Cortex of kidney (tissue), 1 donor: ENCODE measurements around the gene NELL2.

Experiments
- DNase-seq: peaks from one replicate; lab custom pipeline; 2025; lab: John Stamatoyannopoulos, UW

NELL2 gene

DNA sequence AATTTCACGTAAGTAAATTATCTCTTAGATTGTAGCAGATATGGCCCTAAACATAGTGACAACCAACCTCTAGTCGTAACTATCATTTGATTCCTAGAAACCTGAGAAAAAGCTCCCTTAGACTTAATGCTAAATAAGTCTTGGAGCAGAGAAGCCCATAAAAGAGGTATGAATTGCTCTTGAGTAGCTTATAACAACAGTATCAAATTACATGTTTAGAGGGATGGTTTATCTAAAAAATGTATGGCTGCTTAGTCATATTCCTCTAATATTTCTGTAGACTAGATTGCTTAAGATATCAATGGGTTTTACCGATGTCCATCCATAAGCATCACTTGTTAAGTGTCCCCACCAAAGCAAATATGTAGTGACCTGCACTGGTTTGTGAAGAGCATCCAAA, 259.7 kb downstream of the NELL2 start:
- DNase-seq = no peak

DNA sequence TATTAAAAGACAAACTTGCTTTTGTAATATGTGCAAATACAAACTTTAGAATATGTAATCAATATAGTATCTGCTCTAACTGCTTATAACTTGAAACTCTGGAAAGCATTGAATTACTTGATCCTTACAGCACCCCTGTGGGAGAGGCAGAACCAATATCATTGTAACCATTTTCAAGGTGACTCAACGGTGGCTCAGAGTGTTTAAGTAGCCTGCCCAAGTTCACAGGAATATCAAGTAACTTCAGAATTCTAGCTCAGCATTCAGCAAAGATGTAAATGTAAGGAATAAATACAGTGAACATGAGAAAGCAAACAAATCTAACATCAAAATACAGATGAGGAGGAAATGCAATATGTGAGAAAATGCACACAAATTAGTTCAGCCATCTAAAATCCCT, 264.6 kb downstream of the NELL2 start:
- DNase-seq = no peak

DNA sequence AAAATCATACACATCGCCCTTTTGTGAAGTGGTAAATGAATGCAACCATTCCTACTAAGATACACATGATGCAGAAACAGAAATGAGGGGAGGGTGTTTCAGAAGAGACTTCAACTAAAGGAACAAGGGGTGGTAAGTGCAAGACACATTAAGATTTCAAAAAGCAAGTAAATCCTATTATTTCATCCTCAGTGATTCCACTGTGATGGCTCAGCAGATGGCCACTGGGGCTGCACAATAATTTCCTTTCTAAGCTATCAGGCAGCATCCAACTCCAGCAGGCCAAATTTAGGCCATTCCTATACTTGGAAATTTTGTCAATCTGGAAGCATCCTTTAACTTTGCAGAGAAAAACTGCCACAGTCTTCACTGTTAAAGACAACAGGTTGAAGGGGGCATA, 272.4 kb downstream of the NELL2 start:
- no peak for DNase-seq

DNA sequence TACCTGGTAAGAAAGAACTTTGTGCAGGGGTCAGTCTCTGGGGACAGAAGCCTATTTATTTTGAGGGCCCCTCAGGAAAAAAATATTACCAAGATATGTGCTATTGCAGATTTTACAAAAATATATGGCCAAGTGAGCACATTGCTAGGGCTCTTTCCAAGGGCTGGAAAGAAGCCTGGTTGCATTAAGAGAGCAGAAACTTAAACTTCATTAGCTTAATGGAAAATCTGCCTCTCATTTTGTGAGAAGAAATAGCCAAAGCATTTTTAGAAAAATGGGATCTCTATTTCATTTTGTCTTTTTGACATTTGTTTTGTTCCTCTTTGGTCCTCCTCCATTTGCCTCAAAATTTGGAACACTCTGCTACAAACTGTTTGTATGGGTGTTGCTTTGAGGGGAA, 283.5 kb downstream of the NELL2 start:
- no peak for DNase-seq

DNA sequence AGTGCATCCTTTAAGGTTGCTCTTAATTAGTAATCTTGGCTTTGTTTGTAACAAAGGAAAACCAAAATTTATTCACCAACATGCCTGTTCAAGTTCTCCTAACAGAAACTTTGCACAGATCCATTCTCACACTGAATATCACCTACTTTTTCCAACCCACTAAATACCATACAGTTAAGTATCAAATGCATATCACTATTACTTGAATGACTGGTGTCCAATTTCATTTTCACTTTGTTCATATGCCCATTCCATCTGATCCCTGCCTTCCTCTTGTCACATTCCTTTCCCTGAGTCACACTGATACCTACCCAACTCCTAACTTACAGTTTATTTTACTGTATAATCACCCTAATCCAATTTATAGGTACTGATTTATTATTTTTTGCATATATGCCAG, 286.4 kb downstream of the NELL2 start:
- DNase-seq = no peak

DNA sequence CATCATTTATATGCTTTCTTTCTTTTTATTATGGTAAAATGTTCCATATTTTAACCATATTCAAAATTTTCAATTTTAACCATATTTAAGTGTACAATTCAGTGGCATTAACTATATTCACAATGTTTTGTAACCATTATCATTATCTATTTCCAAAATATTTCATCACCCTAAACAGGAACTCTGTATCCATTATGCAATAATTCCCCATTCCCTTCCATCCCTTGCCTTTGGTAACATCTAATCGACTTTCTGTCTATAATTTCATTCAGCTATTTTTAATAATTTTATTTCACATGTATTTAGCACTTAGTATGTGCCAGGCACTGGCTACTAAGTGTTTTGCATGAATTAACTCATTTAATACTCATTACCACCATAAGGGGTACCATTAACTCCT, 287.5 kb downstream of the NELL2 start:
- no peak for DNase-seq

DNA sequence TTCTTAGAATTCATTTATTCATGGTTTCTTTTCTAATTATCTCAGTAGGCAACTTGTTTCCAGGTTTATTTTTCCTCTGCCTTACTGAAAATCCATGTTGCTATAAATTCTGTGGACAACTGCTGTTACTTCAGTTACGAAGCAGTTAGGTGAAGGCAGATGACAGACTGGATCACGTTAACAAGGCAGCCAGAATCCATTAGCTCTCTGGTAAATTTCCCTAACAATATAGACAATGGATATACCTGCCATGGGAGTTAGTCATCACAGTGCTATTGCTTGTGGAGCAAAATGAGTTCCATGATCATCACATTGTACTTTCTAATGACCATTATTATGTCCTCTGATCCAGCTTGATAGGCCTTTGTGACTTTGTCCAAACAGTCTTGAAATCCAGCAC, 291.5 kb downstream of the NELL2 start:
- DNase-seq = no peak

DNA sequence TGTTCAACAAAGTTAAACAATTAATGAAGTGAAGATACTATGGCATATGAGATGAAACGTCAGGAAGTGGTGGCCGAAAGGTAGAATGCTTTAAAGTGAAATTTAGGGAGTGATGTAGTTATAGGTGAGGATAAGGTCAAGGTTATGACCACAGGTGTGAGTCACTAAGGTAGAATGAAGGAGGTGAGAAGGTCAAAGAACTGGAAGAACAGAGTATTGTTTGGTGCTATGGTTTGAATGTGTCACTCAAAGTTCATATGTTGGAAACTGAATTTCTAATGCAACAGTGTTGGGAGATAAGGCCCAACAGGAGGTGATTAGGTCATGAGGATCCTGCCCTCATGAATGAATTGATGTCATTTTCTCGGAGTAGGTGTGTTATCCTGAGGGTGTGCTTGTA, 293.6 kb downstream of the NELL2 start:
- DNase-seq = no peak

DNA sequence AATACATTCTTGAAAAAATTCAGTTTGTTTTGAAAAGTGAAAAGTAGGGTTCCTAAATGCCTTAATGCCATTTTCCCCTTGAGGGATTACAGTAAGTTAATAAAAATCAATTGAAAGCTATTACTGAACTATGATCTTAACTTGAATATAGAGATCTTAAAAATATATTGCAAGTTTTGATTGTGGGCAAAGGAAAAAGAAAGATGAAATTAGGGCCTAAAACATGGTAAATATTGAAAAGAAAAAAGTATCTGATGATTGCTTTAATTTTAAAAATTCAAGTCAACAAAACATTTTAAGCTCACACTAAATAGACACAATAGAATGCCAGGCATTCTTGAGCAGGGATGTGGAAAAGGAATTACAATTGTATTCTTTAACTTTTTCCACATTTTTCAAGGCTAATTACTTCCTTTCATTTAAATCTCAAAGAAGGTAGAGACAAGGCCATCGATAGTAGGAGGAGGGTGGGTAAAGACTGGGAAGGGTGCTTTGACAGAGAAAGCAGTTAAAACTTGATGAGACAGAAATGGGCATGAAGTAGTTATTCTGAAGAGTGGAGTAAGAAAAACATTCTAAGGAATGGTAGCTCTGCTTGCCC, 294.4 kb downstream of the NELL2 start:
- DNase-seq = no peak

DNA sequence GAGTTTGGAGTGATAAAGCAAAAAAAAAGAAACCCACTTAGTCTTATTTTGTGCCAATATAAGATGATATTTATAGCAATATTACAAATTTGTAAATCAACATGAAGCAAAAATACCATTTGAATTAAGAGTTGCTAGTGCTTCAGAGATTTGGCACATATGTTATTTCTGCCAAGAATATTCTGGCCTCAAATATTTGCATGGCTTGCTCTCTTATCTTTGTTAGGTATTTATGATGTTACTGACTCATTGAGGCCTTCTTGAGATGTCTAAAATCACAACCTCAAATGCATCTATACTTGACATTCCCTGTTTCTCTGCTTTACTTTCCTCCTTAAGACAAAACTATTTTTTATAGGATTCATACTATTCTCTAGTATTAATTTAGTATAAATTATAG, 301.5 kb downstream of the NELL2 start:
- no peak for DNase-seq

DNA sequence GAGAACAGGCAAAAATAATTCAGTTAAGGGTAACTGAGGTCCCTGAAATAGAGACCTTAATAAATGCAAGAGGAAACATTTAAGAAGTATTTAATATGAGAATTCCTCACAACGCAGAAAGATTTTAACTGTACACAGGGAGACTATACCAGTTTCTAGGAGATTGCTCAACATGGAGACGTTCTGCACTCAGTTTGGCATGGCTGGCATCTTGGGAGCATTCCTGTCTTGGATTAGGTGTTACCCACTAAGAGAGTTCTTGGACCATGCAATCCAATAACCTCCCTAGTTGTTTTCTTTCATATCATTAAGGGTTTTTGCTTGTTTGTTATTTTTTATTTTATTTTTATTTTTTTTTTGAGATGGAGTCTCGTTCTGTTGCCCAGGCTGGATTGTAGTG, 302.4 kb downstream of the NELL2 start:
- no peak for DNase-seq

DNA sequence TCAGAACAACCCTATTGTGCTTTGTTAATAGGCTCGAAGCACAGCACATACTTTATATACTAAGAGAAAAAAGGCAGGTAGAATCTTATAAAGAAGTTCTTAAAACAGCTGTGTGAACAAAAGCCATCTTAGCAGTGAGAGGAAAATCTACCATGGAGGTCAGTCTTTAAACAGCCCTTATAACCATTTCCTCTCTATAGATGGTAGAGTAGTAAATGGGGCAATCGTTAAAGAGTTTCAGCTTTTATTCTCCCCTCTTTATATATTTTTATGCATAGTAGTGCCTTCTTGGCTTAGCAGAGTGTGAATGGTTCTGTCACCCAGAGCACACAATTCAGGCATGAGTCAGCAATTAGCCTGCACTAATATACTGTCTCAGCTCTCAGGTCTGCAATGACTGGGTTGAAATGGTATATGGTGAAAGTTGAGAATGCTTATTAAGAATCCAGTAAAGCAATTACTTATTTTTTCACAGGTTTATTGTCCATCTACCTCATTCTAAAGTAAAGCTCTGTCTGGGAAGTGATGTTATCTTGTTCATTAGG, 305.0 kb downstream of the NELL2 start:
- DNase-seq = no peak

DNA sequence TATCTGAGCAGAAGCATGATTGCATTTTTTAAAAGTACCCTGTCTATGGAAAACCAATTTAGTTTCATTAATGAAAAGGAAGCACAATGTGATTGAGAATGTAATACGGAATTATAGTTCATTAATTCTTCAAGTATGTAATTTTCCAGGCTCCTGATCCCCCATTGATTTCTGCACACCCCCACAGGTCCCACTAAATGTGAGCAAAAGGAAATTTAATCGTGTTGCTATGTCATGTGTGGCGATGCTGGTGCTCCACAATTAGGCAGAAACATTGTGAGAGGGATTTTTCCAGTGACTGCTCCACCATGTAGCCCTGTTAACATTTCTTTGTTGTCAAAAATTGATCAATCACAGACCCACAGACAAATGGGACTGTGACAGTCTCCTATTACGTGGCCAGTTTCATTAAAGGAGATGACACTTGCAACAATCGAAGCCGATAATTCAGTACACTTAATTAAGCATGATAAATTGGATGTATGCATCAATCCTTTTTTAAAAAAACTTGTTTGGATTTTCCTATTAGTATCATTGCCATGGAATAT, 306.0 kb downstream of the NELL2 start:
- no peak for DNase-seq

DNA sequence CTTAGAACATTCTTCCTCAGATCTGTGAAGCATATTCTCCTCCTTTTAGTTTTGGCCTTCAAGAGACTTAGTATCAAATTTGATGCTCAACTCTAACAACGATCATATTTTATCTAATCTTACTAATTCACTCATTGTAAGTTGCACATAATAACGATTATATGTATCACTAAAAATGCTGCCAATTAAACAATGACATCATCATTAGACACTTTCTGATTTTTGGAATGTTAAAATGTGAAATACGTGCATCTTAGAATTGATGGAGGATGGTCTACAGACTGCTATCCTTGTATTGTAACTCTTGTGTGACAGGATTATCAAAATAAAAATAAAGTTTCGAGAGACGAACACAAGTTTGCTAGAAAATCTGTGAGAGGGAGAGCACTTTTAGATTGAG, 311.0 kb downstream of the NELL2 start:
- no peak for DNase-seq

DNA sequence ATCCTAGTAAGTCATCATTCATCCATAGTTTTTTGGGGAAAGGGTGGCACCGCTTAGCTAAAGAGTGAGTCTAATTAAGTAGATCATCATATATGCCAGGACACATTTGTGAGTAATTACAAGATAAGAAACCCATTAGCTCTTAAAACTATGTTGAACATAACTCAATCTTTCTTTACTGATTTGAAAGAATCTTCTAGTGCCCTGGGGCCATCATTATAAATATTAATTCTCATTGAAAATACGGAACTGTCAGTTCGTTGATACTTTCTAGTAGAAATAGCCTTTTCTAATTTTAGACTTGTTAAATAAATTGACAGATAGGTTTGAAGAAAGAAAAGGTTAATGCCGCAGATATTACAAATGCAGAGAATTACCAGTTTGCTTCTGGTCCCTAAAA, 312.6 kb downstream of the NELL2 start:
- no peak for DNase-seq

DNA sequence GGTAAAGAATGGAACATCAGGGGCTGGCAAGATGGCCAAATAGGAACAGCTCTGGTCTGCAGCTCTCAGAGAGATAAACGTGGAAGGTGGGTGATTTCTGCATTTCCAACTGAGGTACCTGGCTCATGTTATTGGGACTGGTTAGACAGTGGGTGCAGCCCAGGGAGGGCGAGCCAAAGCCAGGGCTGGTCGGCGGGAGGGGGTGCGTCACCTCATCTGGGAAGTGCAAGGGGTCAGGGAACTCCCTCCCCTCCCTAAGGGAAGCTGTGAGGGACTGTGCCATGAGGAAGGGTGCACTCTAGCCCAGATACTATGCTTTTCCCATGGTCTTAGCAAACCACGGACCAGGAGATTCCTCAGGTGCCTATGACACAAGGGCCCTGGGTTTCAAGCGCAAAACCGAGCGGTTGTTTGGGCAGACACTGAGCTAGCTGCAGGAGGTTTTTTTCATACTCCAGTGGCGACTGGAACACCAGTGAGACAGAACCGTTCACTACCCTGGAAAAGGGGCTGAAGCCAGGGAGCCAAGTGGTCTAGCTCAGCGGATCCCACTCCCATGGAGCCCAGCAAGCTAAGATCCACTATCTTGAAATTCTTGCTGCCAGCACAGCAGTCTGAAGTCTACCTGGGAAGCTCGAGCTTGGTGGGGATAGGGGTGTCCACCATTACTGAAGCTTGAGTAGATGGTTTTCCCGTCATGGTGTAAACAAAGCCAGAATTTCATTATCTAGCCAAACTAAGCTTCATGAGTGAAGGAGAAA, 317.6 kb downstream of the NELL2 start:
- DNase-seq = no peak

DNA sequence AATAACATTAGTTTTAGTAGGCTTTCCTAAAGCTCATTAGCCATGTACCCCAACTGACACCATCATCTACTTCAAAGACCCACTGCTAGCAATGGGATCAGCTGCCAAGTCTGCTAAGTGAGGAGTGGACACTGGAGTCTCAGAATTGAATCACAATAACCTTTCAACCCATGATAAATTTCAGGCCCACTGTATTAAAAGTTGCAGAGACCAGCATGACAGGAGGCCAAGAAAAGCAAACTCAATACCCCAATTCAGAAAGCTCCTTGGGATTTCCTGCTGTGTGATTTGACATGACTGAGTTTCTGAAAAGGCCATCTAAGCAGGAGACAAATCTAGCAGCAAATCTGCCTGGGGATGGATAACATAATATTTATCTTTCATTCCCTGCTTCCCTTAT, 320.7 kb downstream of the NELL2 start:
- no peak for DNase-seq

DNA sequence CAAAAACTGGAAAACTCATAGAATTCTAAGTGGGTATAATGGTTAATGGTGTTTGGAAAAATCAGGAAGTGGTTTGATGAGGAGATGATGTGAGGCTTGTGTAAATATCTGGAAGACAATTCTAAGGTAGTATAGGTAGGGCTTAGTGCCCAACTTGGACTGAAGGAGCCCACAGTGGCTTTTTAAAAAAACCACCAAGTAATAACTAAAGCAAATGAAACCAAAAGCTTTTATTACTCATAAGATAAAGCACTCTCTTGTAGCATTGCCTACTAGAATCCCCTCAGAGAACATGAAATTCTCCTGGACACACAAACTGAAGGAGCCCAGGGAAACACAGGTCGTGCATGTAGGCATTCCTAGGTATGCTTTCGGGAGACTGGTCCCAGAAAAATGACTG, 324.5 kb downstream of the NELL2 start:
- no peak for DNase-seq

DNA sequence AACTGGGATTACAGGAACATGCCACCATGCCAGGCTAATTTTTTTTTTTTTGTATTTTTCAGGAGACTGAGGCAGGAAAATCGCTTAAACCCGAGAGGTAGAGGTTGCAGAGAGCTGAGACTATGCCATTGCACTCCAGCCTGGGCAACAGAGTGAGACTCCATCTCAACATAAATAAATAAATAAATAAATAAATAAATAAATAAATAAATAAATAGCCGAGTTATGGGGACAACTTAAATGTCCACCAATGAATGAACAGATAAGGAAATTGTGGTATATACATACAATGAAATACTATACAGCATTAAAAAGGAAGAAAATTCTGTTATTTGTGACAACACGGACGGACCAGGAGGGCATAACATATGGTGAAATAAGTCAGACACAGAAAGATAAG, 325.7 kb downstream of the NELL2 start:
- DNase-seq = no peak

DNA sequence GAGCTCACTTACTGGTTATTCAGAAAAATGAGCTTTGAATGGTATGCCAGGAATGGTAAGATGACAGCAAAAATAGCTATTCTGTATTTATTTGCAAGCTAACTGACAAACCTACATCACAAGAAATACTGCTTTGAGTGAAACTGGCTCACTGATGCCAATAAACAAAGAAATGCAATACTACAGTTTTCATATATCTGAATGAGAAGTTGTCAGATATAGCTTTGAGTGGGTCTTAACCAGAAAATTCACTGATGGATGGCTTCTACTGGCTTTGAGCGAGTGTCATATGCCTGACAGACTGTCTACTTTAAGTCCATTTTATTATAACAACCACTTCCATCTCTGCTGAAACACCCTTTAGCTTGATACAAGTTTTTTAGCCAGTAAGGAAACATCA, 330.1 kb downstream of the NELL2 start:
- DNase-seq = no peak

DNA sequence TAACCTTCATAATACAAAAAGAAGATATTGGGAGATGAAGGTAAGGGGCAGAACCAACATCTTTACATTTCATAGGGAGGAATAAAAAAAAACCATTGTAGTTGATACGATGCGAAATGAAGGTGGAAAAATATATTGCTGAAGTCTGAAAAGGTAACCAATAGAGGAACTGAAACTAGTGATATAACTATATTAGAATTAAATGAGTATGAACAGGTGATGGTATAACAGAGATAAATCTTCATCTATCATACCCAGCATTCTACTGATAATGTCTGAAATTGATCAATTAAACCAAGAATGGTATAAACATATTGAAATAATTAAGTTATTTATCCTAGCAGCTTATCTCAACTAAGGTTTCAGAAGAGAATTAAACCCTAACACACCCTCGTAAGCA, 332.1 kb downstream of the NELL2 start:
- DNase-seq = no peak

DNA sequence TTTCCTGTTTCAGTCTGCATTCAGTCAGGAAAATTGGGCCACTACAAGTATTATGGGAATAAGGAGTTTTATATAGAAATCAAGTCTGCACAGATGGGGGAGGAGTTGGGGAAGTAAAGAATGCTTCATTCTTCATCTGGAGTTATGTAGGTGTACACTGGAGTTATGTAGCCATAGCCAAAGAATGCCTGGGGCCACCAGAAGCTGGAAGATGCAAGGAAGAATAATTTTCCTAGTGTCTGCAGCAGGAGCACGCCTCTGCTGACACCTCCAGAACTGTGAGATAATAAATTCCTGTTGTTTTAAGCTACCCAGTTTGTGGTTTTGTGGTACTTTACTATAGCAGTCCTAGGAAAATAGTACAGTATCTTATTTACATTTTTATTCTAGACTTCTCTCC, 333.4 kb downstream of the NELL2 start:
- no peak for DNase-seq

DNA sequence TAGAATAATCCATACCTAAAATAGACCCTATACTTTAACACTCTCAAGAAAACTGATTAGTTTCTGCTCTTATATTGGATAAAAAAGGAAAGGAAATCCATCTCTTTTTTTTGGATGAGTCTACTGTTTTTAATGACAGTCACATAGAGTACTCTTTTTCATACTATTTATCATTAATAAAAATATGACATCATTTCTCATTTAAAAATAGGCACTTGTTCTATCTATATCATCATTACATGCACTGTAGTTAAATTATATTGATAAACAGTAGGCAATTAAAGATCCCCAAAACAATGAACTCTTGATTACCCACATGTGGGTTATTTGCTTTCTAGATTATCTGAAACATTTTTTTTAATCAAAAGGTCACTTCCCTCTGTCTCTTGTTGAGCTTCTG, 338.8 kb downstream of the NELL2 start:
- no peak for DNase-seq

DNA sequence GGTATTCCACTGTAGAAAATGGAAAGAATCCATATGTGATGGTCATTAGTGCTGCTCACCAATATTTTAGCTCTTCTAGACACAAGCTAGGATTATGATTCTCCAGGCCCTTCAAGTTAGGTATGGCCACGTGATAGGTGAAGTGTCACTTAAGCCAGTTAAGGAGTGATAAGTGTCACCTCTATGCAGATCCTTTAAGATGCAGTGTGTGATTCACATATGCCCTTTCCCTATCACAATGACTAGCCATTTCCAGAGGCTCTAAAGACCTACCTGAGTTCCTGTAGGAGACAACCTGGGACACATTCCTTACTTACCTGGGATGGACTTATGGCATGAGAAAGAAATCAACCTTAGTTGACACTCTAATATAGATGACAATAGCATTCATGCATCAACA, 343.2 kb downstream of the NELL2 start:
- no peak for DNase-seq
